ENCODE data around the gene GPR141. TPM values are rescaled to one million over a fixed set of nuclear protein-coding genes. Genes with fewer than 3 reads are reported as not detected.

The GPR141 gene
- total RNA-seq, 1 donor from 2014 or later, result not detected

- Mint-ChIP-seq H3K27me3 (peaks cover 29% of the 10 kb centered on the region), H3K27ac (no peak overlapping the region), H3K4me1 (ENCODE audit: unreplicated experiment) (no peaks in the 10 kb centered on the region), H3K36me3 (no peaks in the 10 kb centered on the region), H3K9me3 (no peaks in the 10 kb centered on the region), H3K4me3 (no peak overlapping the region)
- no peak for DNase-seq (ENCODE audit: extremely low spot score, unreplicated experiment)
- no peak for TF ChIP-seq CTCF (conservative IDR thresholded peaks at IDR 0.05)
Observed at GRCh38 chr7:37765421-37765829, 81.9 kb downstream of the GPR141 start.

GRCh38 chr7:37765872-37766525 is 82.4 kb downstream of the GPR141 start:
- Mint-ChIP-seq H3K9me3 (no peaks in the 10 kb centered on the region), H3K36me3 (no peaks in the 10 kb centered on the region), H3K4me3 (no peak overlapping the region), H3K27ac (no peak overlapping the region), H3K27me3 (peaks cover 26% of the 10 kb centered on the region), H3K4me1 (ENCODE audit: unreplicated experiment) (no peaks in the 10 kb centered on the region)
- DNase-seq (ENCODE audit: extremely low spot score, unreplicated experiment), result no peak
- no peak for TF ChIP-seq CTCF (conservative IDR thresholded peaks at IDR 0.05)

GRCh38 chr7:37768611-37769010 is 85.0 kb downstream of the GPR141 start:
- H3K4me3 Mint-ChIP-seq, result no peak overlapping the region
- no peak for DNase-seq (ENCODE audit: extremely low spot score, unreplicated experiment)
- no peak overlapping the region for H3K27ac Mint-ChIP-seq
- no peaks in the 10 kb centered on the region for H3K9me3 Mint-ChIP-seq
- H3K36me3 Mint-ChIP-seq, result no peaks in the 10 kb centered on the region
- TF ChIP-seq CTCF (conservative IDR thresholded peaks at IDR 0.05), result no peak
- peaks cover 27% of the 10 kb centered on the region for H3K27me3 Mint-ChIP-seq
- H3K4me1 Mint-ChIP-seq (ENCODE audit: unreplicated experiment), result no peaks in the 10 kb centered on the region

GRCh38 chr7:37769291-37769690 is 85.7 kb downstream of the GPR141 start:
- no peak for TF ChIP-seq CTCF (conservative IDR thresholded peaks at IDR 0.05)
- H3K27ac Mint-ChIP-seq, result no peak overlapping the region
- peaks cover 27% of the 10 kb centered on the region for H3K27me3 Mint-ChIP-seq
- no peaks in the 10 kb centered on the region for H3K9me3 Mint-ChIP-seq
- H3K36me3 Mint-ChIP-seq, result no peaks in the 10 kb centered on the region
- DNase-seq (ENCODE audit: extremely low spot score, unreplicated experiment), result no peak
- H3K4me3 Mint-ChIP-seq, result no peak overlapping the region
- no peaks in the 10 kb centered on the region for H3K4me1 Mint-ChIP-seq (ENCODE audit: unreplicated experiment)

GRCh38 chr7:37769726-37770125 is 86.2 kb downstream of the GPR141 start:
- Mint-ChIP-seq H3K4me3 (no peak overlapping the region), H3K9me3 (no peaks in the 10 kb centered on the region), H3K27ac (no peak overlapping the region), H3K36me3 (no peaks in the 10 kb centered on the region), H3K27me3 (peaks cover 24% of the 10 kb centered on the region), H3K4me1 (ENCODE audit: unreplicated experiment) (no peaks in the 10 kb centered on the region)
- TF ChIP-seq CTCF (conservative IDR thresholded peaks at IDR 0.05), result no peak
- no peak for DNase-seq (ENCODE audit: extremely low spot score, unreplicated experiment)
